GM19193 (cell line): ENCODE data around the gene NAIP.
"Not testable (repeated sequence)": the region's sequence is repeated elsewhere in the genome, so short reads cannot be mapped to it uniquely, and the experiment has no call there.

Experiments used
- POLR2A ChIP-seq: IDR thresholded peaks from 4 replicates; pipeline ENCODE4 v1.6.1; 2011; ENCODE audit not compliant: insufficient read depth, insufficient read length; ENCODE audit errors: extremely low read depth

NAIP gene, protein sequence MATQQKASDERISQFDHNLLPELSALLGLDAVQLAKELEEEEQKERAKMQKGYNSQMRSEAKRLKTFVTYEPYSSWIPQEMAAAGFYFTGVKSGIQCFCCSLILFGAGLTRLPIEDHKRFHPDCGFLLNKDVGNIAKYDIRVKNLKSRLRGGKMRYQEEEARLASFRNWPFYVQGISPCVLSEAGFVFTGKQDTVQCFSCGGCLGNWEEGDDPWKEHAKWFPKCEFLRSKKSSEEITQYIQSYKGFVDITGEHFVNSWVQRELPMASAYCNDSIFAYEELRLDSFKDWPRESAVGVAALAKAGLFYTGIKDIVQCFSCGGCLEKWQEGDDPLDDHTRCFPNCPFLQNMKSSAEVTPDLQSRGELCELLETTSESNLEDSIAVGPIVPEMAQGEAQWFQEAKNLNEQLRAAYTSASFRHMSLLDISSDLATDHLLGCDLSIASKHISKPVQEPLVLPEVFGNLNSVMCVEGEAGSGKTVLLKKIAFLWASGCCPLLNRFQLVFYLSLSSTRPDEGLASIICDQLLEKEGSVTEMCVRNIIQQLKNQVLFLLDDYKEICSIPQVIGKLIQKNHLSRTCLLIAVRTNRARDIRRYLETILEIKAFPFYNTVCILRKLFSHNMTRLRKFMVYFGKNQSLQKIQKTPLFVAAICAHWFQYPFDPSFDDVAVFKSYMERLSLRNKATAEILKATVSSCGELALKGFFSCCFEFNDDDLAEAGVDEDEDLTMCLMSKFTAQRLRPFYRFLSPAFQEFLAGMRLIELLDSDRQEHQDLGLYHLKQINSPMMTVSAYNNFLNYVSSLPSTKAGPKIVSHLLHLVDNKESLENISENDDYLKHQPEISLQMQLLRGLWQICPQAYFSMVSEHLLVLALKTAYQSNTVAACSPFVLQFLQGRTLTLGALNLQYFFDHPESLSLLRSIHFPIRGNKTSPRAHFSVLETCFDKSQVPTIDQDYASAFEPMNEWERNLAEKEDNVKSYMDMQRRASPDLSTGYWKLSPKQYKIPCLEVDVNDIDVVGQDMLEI (N-terminal part only)

GRCh38 chr5:71025289-71025953 lies at the start of gene NAIP:
Gene NAIP (minus strand): TSS chr5:71025339. CDS start chr5:71012915, 12,424 bp downstream.
- not testable (repeated sequence) for TF ChIP-seq POLR2A

DNA sequence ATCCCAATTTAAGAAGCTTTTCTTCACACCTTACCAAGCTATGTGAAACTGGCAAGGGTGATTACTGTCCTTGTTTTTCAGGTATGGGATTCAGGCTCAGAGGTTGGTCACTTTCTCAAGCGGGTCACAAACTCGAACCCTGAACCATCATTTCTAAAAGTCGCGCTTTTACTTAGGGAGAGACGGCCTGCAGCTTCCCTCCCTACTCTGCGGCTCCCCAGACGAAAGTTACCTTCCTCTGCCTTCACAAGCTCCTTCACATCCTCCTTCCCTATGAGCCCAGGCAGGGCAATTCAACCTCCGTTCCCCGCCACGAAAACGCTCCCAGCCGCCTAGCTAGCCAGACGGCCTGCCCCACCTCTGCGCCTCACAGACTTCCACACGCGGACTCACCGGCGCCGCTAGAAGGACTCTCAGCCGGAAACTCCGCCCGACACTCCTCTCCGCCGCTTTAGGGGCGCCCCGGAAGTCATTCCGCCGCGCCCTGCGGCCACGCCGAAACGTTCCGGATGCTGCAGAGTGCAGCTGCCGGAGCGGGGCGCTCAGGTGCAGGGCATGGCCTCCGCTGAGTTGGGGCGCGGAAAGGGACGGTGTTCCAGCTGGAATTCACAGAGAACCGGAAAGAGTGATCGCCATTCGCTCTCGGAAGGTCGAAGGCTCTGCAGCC lies 42.3 kb upstream of the NAIP start, which contains the start of gene GTF2H2:
Gene GTF2H2, minus strand, starts transcription at position 415 of the 667 bp plus-strand sequence. CDS start 4,913 bp downstream, outside the sequence.
- not testable (repeated sequence) for TF ChIP-seq POLR2A

- TF ChIP-seq POLR2A, result no peak
Measured at GRCh38 chr5:71014176-71014575, 11.0 kb downstream of the NAIP start.

- TF ChIP-seq POLR2A, result no peak
Measured at GRCh38 chr5:71013575-71013974, 11.6 kb downstream of the NAIP start.

DNA sequence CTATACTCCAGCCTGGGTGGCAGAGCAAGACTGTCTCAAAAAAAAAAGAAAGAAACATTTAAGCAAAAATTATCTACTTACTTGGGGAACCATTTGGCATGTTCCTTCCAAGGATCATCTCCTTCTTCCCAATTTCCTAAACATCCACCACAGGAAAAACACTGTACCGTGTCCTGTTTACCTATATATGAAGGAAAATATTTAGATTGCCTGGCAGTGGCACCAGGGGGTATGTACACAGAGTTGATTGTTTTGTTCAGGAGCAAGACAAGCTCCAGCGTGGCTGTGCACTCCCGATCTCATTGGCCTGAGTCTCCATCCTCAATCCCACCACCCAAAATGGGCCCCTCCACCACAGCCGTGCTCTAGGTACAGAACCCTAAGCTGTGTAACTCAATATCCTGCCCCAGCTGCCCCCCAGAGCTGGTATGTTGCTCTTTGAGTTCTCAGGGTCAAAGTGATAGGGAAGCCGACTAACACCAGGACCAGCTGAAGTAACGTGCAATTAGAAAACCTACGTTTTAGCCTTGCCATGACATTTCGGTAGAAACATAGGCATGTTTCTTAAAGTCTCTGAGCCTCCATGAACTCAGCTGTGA lies 13.8 kb downstream of the NAIP start:
- no peak for TF ChIP-seq POLR2A
